ENCODE measurements around the gene KIAA1958. TPM values are rescaled to one million over a fixed set of nuclear protein-coding genes. Genes with fewer than 3 reads are reported as not detected.

Gene KIAA1958
- polyA plus RNA-seq, 3 donors = 1.9 to 4.2 (median 1.9) TPM

GRCh38 chr9:112475318-112475717, 11.3 kb upstream of the KIAA1958 start:
- Mint-ChIP-seq H3K27ac (no peak overlapping the region), H3K36me3 (peaks cover 28 to 48% of the 10 kb centered on the region in 2 donors), H3K9me3 (peaks cover 9 to 41% (median 21%) of the 10 kb centered on the region in 7 donors), H3K4me3 (no peak overlapping the region), H3K4me1 (no peaks in the 10 kb centered on the region), H3K27me3 (ENCODE audit: low read depth in 3 of 3) (peaks cover 0 to 2% (median 0%) of the 10 kb centered on the region in 3 donors)
- intact Hi-C loops (cut with micrococcal nuclease) = no loop called here
- WGBS (ENCODE audit: insufficient coverage) = no CpG with 5 or more reads among the region's 1 CpG
- no peak for DNase-seq
- Histone ChIP-seq H3K4me1 (ENCODE audit: control insufficient read depth in 1 of 2, insufficient read depth in 2 of 2, low read length in 2 of 2) (no peaks in the 10 kb centered on the region), H3K4me2 (replicated peaks; ENCODE audit: extremely low read depth, low read length, poor library complexity, severe bottlenecking) (no peak overlapping the region), H3K4me3 (replicated peaks in 1 of 3; ENCODE audit: low read depth in 2 of 3, low read length in 3 of 3) (no peak overlapping the region), H3K9me3 (replicated peaks in 1 of 2; ENCODE audit: control insufficient read depth in 1 of 2, insufficient read depth in 1 of 2, low read length in 2 of 2) (peaks cover 4 to 15% of the 10 kb centered on the region in 2 donors), H3K27me3 (ENCODE audit: control insufficient read depth in 2 of 2, insufficient read depth in 2 of 2, low read length in 2 of 2) (no peaks in the 10 kb centered on the region), H2AFZ (ENCODE audit: insufficient read depth, low read depth, low read length, poor library complexity, severe bottlenecking) (no peak overlapping the region), H3K27ac (ENCODE audit: low read depth in 1 of 2, low read length in 2 of 2) (no peak overlapping the region), H3K36me3 (replicated peaks in 1 of 2; ENCODE audit: control insufficient read depth in 1 of 2, insufficient read depth in 2 of 2, low read length in 2 of 2) (peaks cover 6 to 12% of the 10 kb centered on the region in 2 donors), H3K9ac (ENCODE audit: insufficient read depth, low read length, poor library complexity, severe bottlenecking) (no peak overlapping the region), H3K79me2 (ENCODE audit: insufficient read depth, low read length) (no peaks in the 10 kb centered on the region), H4K20me1 (ENCODE audit: insufficient read depth, low read length) (no peaks in the 10 kb centered on the region)
- TF ChIP-seq CTCF (IDR thresholded peaks at IDR 0.05) = no peak

GRCh38 chr9:112477330-112477729, 9.3 kb upstream of the KIAA1958 start:
- H3K36me3 Mint-ChIP-seq = peaks cover 13 to 37% of the 10 kb centered on the region in 2 donors
- no peaks in the 10 kb centered on the region for H3K4me1 Mint-ChIP-seq
- peaks cover 0 to 1% of the 10 kb centered on the region in 2 donors for H3K36me3 ChIP-seq (replicated peaks in 1 of 2; ENCODE audit: control insufficient read depth in 1 of 2, insufficient read depth in 2 of 2, low read length in 2 of 2)
- H3K27me3 ChIP-seq (ENCODE audit: control insufficient read depth in 2 of 2, insufficient read depth in 2 of 2, low read length in 2 of 2) = no peaks in the 10 kb centered on the region
- H3K4me3 Mint-ChIP-seq = no peak overlapping the region
- no peak overlapping the region for H3K27ac Mint-ChIP-seq
- peaks cover 4 to 15% of the 10 kb centered on the region in 2 donors for H3K9me3 ChIP-seq (replicated peaks in 1 of 2; ENCODE audit: control insufficient read depth in 1 of 2, insufficient read depth in 1 of 2, low read length in 2 of 2)
- H2AFZ ChIP-seq (ENCODE audit: insufficient read depth, low read depth, low read length, poor library complexity, severe bottlenecking) = no peak overlapping the region
- H3K9me3 Mint-ChIP-seq = peaks cover 9 to 41% (median 21%) of the 10 kb centered on the region in 7 donors
- no peak for DNase-seq
- H3K4me2 ChIP-seq (replicated peaks; ENCODE audit: extremely low read depth, low read length, poor library complexity, severe bottlenecking) = no peak overlapping the region
- H3K4me3 ChIP-seq (replicated peaks in 1 of 3; ENCODE audit: low read depth in 2 of 3, low read length in 3 of 3) = no peak overlapping the region
- no peaks in the 10 kb centered on the region for H4K20me1 ChIP-seq (ENCODE audit: insufficient read depth, low read length)
- no peaks in the 10 kb centered on the region for H3K4me1 ChIP-seq (ENCODE audit: control insufficient read depth in 1 of 2, insufficient read depth in 2 of 2, low read length in 2 of 2)
- H3K27me3 Mint-ChIP-seq (ENCODE audit: low read depth in 3 of 3) = peaks cover 0 to 2% (median 0%) of the 10 kb centered on the region in 3 donors
- no peaks in the 10 kb centered on the region for H3K79me2 ChIP-seq (ENCODE audit: insufficient read depth, low read length)
- intact Hi-C loops (cut with micrococcal nuclease) = no loop called here
- no peak for TF ChIP-seq CTCF (IDR thresholded peaks at IDR 0.05)
- no peak overlapping the region for H3K27ac ChIP-seq (ENCODE audit: low read depth in 1 of 2, low read length in 2 of 2)
- no peak overlapping the region for H3K9ac ChIP-seq (ENCODE audit: insufficient read depth, low read length, poor library complexity, severe bottlenecking)
- WGBS (ENCODE audit: insufficient coverage) = 83% methylated on average over 1 of the region's 2 CpGs

All from CD14-positive monocyte (primary cell).